ENCODE results near the gene INTS12. TPM values are rescaled to one million over a fixed set of nuclear protein-coding genes. Genes with fewer than 3 reads are reported as not detected.
"Not testable (repeated sequence)": the region's sequence is repeated elsewhere in the genome, so short reads cannot be mapped to it uniquely, and the experiment has no call there.

Gene INTS12
- total RNA-seq, 4 donors from 2014 or later = 5.9 to 58.2 (median 19.8) TPM

GRCh38 chr4:105709081-105709450, 577 bp upstream of the INTS12 start:
- peaks cover 0 to 9% of the 10 kb centered on the region in 2 donors for H3K4me1 ChIP-seq
- DNase-seq = no peak
- no peak for TF ChIP-seq POLR2A (IDR thresholded peaks at IDR 0.05)
- TF ChIP-seq CTCF (IDR thresholded peaks at IDR 0.05) = no peak
- no peaks in the 10 kb centered on the region for H3K27me3 ChIP-seq
- intact Hi-C loops (cut with DNase I; ENCODE audit: low total_unique reads) = no loop called here
- H3K27ac ChIP-seq = peak overlapping the region; percentile 81 to 83
- no peaks in the 10 kb centered on the region for H3K36me3 ChIP-seq
- H3K9me3 ChIP-seq = no peaks in the 10 kb centered on the region
- peak overlapping the region; percentile 70 to 79 for H3K4me3 ChIP-seq

- H3K36me3 ChIP-seq = no peaks in the 10 kb centered on the region
- DNase-seq = no peak
- H3K4me1 ChIP-seq = peaks cover 0 to 9% of the 10 kb centered on the region in 2 donors
- intact Hi-C loops (cut with DNase I; ENCODE audit: low total_unique reads) = no loop called here
- H3K27me3 ChIP-seq = no peaks in the 10 kb centered on the region
- H3K27ac ChIP-seq = peak overlapping the region; percentile 81 to 83
- no peaks in the 10 kb centered on the region for H3K9me3 ChIP-seq
- TF ChIP-seq POLR2A (IDR thresholded peaks at IDR 0.05) (no peak), CTCF (IDR thresholded peaks at IDR 0.05) (no peak)
- H3K4me3 ChIP-seq = peak overlapping the region; percentile 70 to 79
These were observed 708 bp downstream of the INTS12 start for GRCh38 chr4:105707782-105708180.

GRCh38 chr4:105698607-105699006, 9.9 kb downstream of the INTS12 start:
- DNase-seq = no peak
- Histone ChIP-seq H3K36me3 (no peaks in the 10 kb centered on the region), H3K9me3 (no peaks in the 10 kb centered on the region), H3K4me3 (no peak overlapping the region), H3K27ac (no peak overlapping the region), H3K27me3 (no peaks in the 10 kb centered on the region), H3K4me1 (no peaks in the 10 kb centered on the region)
- intact Hi-C loops (cut with DNase I; ENCODE audit: low total_unique reads) = no loop called here
- TF ChIP-seq POLR2A (IDR thresholded peaks at IDR 0.05) (no peak), CTCF (IDR thresholded peaks at IDR 0.05) (no peak)

- H3K27me3 ChIP-seq; H3K27ac ChIP-seq; H3K4me1 ChIP-seq; H3K36me3 ChIP-seq; intact Hi-C loops (cut with DNase I; ENCODE audit: low total_unique reads); DNase-seq; H3K9me3 ChIP-seq; H3K4me3 ChIP-seq: not testable (repeated sequence)
These were observed 12.7 kb downstream of the INTS12 start for GRCh38 chr4:105695832-105696231.

GRCh38 chr4:105694812-105695211, 13.7 kb downstream of the INTS12 start:
- H3K4me1 ChIP-seq; H3K36me3 ChIP-seq; H3K4me3 ChIP-seq; H3K27ac ChIP-seq; intact Hi-C loops (cut with DNase I; ENCODE audit: low total_unique reads); DNase-seq; H3K27me3 ChIP-seq; H3K9me3 ChIP-seq: not testable (repeated sequence)

GRCh38 chr4:105686571-105686970, 21.9 kb downstream of the INTS12 start:
- Histone ChIP-seq H3K4me1 (no peaks in the 10 kb centered on the region), H3K36me3 (no peaks in the 10 kb centered on the region), H3K9me3 (no peaks in the 10 kb centered on the region), H3K27me3 (no peaks in the 10 kb centered on the region), H3K4me3 (no peak overlapping the region), H3K27ac (no peak overlapping the region)
- TF ChIP-seq POLR2A (IDR thresholded peaks at IDR 0.05) (no peak), CTCF (IDR thresholded peaks at IDR 0.05) (no peak)
- DNase-seq = no peak
- intact Hi-C loops (cut with DNase I; ENCODE audit: low total_unique reads) = no loop called here

Measured in uterus (tissue), 4 donors.